ENCODE measurements around the gene FANCD2. TPM values are rescaled to one million over a fixed set of nuclear protein-coding genes. Genes with fewer than 3 reads are reported as not detected.

The FANCD2 gene
- total RNA-seq, 1 donor from 2014 or later = 67.9 TPM

DNA sequence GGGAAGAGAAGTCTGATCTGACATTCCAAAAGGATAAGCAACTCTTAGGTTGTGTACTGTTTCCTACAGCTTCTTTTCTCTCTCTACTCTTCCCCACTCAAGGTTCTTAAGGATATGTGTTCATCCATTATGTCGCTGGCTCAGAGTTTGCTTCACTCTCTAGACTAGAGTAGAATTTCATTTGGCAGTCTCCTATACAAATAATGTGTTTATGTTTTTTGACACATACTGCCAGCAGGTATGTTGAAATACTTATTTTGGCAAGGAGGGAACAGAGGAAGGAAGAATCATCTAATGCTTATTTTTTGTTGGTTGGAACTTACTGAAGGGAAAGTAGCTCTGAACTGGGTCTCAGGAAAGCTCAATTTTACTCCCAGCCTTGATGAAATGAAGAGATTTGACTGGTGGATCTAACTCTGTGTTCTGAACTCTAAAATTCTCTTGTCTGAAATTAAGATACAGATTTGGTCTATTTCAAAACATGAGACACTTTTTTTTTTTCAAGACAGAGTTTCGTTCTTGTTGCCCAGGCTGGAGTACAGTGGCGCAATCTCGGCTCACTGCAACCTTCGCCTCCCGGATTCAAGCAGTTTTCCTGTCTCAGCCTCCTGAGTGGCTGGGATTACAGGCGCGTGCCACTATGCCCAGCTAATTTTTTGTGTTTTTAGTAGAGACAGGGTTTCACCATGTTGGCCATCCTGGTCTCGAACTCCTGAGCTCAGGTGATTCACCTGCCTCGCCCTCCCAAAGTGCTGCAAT, 32.0 kb upstream of the FANCD2 start:
- Mint-ChIP-seq H3K27me3 (ENCODE audit: low read depth) (no peaks in the 10 kb centered on the region), H3K36me3 (ENCODE audit: low read depth) (peaks cover 8% of the 10 kb centered on the region)
- TF ChIP-seq, protein P1, sequence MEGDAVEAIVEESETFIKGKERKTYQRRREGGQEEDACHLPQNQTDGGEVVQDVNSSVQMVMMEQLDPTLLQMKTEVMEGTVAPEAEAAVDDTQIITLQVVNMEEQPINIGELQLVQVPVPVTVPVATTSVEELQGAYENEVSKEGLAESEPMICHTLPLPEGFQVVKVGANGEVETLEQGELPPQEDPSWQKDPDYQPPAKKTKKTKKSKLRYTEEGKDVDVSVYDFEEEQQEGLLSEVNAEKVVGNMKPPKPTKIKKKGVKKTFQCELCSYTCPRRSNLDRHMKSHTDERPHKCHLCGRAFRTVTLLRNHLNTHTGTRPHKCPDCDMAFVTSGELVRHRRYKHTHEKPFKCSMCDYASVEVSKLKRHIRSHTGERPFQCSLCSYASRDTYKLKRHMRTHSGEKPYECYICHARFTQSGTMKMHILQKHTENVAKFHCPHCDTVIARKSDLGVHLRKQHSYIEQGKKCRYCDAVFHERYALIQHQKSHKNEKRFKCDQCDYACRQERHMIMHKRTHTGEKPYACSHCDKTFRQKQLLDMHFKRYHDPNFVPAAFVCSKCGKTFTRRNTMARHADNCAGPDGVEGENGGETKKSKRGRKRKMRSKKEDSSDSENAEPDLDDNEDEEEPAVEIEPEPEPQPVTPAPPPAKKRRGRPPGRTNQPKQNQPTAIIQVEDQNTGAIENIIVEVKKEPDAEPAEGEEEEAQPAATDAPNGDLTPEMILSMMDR (conservative IDR thresholded peaks at IDR 0.05) = no peak

GRCh38 chr3:10000686-10001085, 25.6 kb upstream of the FANCD2 start:
- H3K36me3 Mint-ChIP-seq (ENCODE audit: low read depth) = peaks cover 23% of the 10 kb centered on the region
- H3K9me3 Mint-ChIP-seq = no peaks in the 10 kb centered on the region
- no peak for DNase-seq (ENCODE audit: low read depth, low spot score)
- no peak overlapping the region for H3K27ac Mint-ChIP-seq (ENCODE audit: unreplicated experiment)
- no peaks in the 10 kb centered on the region for H3K4me1 Mint-ChIP-seq
- no peaks in the 10 kb centered on the region for H3K27me3 Mint-ChIP-seq (ENCODE audit: low read depth)
- TF ChIP-seq, protein P1 (conservative IDR thresholded peaks at IDR 0.05) = no peak
- H3K4me3 Mint-ChIP-seq = no peak overlapping the region

More for the DNA sequence above, 32.0 kb upstream of the FANCD2 start:
- Mint-ChIP-seq H3K4me1 (no peaks in the 10 kb centered on the region), H3K9me3 (no peaks in the 10 kb centered on the region), H3K27ac (ENCODE audit: unreplicated experiment) (no peak overlapping the region), H3K4me3 (no peak overlapping the region)
- DNase-seq (ENCODE audit: low read depth, low spot score) = no peak

- TF ChIP-seq, protein P1 (conservative IDR thresholded peaks at IDR 0.05) = no peak
- DNase-seq (ENCODE audit: low read depth, low spot score) = no peak
- Mint-ChIP-seq H3K4me1 (no peaks in the 10 kb centered on the region), H3K9me3 (no peaks in the 10 kb centered on the region), H3K27me3 (ENCODE audit: low read depth) (no peaks in the 10 kb centered on the region), H3K36me3 (ENCODE audit: low read depth) (peaks cover 17% of the 10 kb centered on the region), H3K4me3 (no peak overlapping the region), H3K27ac (ENCODE audit: unreplicated experiment) (no peak overlapping the region)
Measured at GRCh38 chr3:10002951-10003350, 23.3 kb upstream of the FANCD2 start.

DNA sequence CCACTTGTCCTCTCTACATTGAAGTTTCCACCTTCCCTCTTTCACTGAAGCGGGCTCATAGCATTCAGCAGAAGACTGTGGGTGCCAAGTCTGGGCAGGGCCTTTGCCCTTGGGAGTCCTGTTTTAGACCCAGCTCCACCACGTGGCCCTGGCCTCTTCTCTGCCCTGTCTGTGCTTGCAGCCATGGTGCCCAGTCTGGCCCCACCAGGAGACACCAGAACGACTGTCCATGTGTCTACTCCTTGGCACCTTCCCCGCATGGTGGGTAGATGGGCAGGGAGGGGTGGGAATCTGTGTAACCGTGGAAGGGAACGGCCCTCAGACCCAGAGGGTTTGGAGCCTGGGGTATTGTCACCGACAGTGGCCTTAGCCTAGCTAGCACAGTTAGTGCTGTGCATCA, 21.7 kb upstream of the FANCD2 start:
- TF ChIP-seq, protein P1 (conservative IDR thresholded peaks at IDR 0.05) = no peak
- Mint-ChIP-seq H3K27me3 (ENCODE audit: low read depth) (no peaks in the 10 kb centered on the region), H3K4me1 (peaks cover 5% of the 10 kb centered on the region), H3K36me3 (ENCODE audit: low read depth) (peaks cover 15% of the 10 kb centered on the region), H3K4me3 (no peak overlapping the region), H3K27ac (ENCODE audit: unreplicated experiment) (no peak overlapping the region), H3K9me3 (no peaks in the 10 kb centered on the region)
- DNase-seq (ENCODE audit: low read depth, low spot score) = no peak

DNA sequence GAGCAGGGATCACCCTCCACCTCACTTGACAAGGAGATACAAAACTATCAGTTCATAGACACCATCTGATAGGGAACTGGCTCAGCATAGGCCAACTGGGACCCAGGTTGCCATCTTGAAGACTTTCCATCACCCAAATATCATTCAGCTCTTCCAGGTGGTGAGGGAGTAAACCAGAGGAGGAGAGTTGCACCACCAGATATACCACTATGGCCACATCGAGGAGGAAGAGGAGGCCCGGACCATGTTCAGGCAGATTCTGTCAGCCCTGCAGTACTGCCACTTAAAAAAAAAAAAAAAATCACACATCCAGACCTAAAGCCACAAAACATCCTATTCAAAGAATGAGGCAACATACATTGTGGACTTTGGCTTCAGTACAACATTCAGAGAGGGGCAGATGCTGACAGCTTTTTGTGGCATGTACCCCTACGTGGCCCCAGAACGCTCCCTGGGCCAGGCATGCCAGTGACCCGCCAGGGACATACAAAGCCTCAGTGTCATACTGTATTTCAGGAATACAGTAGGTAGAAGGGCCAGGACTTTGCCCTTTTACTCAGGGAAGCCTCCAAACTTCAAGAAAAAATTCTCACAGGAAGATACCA, 21.2 kb upstream of the FANCD2 start:
- H3K4me3 Mint-ChIP-seq = peak overlapping the region; percentile 47
- H3K36me3 Mint-ChIP-seq (ENCODE audit: low read depth) = peaks cover 15% of the 10 kb centered on the region
- peaks cover 8% of the 10 kb centered on the region for H3K4me1 Mint-ChIP-seq
- DNase-seq (ENCODE audit: low read depth, low spot score) = no peak
- no peaks in the 10 kb centered on the region for H3K9me3 Mint-ChIP-seq
- TF ChIP-seq, protein P1 (conservative IDR thresholded peaks at IDR 0.05) = no peak
- no peak overlapping the region for H3K27ac Mint-ChIP-seq (ENCODE audit: unreplicated experiment)
- H3K27me3 Mint-ChIP-seq (ENCODE audit: low read depth) = no peaks in the 10 kb centered on the region

All from neural crest cell (in vitro differentiated cells).